K562 (cell line): ENCODE measurements around the gene CAMKV. TPM values are rescaled to one million over a fixed set of nuclear protein-coding genes. Genes with fewer than 3 reads are reported as not detected.

Source experiments
- ARID4B ChIP-seq: sonication (generic); formaldehyde crosslinking; IDR thresholded peaks from 2 replicates; pipeline ENCODE4 v1.8.0; 2022; ENCODE audit warnings: mild to moderate bottlenecking, missing genetic modification reagents
- CBX2 ChIP-seq: fragments of 200-600 bp; sonication (generic); IDR thresholded peaks from one replicate; pipeline ENCODE4 v1.6.1; 2012; ENCODE audit warnings: mild to moderate bottlenecking, low read length, inconsistent platforms; ENCODE audit not compliant: insufficient read depth, poor library complexity, severe bottlenecking
- EP300 ChIP-seq: IDR thresholded peaks from 2 replicates; pipeline ENCODE4 v1.6.1; 2012; ENCODE audit warnings: low read length, improper control_type of control experiment
- EWSR1 ChIP-seq: fragments of 450-650 bp; IDR thresholded peaks from 2 replicates; pipeline ENCODE4 v1.6.1; 2018; ENCODE audit warnings: borderline replicate concordance, mild to moderate bottlenecking, low read depth, moderate library complexity; ENCODE audit not compliant: partially characterized antibody
- GTF2E2 ChIP-seq: fragments of 200-800 bp; sonication (Bioruptor generic); IDR thresholded peaks from 2 replicates; pipeline ENCODE4 v1.6.1; 2016; ENCODE audit warnings: missing genetic modification characterization, missing compliant biosample characterization
- HDAC6 ChIP-seq: IDR thresholded peaks from 2 replicates; pipeline ENCODE4 v1.6.1; 2012; ENCODE audit warnings: low read depth, mild to moderate bottlenecking, control low read depth, inconsistent platforms, low read length, moderate library complexity
- HMG20B ChIP-seq: fragments of 250-450 bp; sonication (Bioruptor Pico); IDR thresholded peaks from 2 replicates; pipeline ENCODE4 v1.5.0; 2021; ENCODE audit warnings: mild to moderate bottlenecking
- HNRNPLL ChIP-seq: fragments of 200-400 bp; formaldehyde crosslinking; IDR thresholded peaks from 2 replicates; pipeline ENCODE4 v1.6.1; 2017; ENCODE audit warnings: low read length, low read depth, mild to moderate bottlenecking; ENCODE audit not compliant: poor library complexity, severe bottlenecking
- IFI16 ChIP-seq: fragments of 250-450 bp; sonication (Bioruptor Pico); IDR thresholded peaks from 2 replicates; pipeline ENCODE4 v2.1.2; 2022; ENCODE audit warnings: mild to moderate bottlenecking, inconsistent platforms
- MYC ChIP-seq, 2 experiments: fragments of 250-450 bp in 1 of 2; sonication (Bioruptor Pico) in 1 of 2; IDR thresholded peaks; 2 replicates each; pipeline versions ENCODE4 v1.5.1 to v1.6.1; 2012 to 2021; ENCODE audit warnings: low read depth in 2 of 2, borderline replicate concordance in 1 of 2, improper control_type of control experiment in 1 of 2, low read length in 1 of 2, mild to moderate bottlenecking in 1 of 2, moderate library complexity in 1 of 2
- PHB ChIP-seq: fragments of 250-450 bp; sonication (Bioruptor Pico); IDR thresholded peaks from 2 replicates; pipeline ENCODE4 v1.5.0; 2021
- RBM34 ChIP-seq: fragments of 200-400 bp; formaldehyde crosslinking; IDR thresholded peaks from 2 replicates; pipeline ENCODE4 v1.6.1; 2018; ENCODE audit warnings: low read length, borderline replicate concordance; ENCODE audit not compliant: insufficient read depth
- SOX6 ChIP-seq: fragments of 450-650 bp; IDR thresholded peaks from 2 replicates; pipeline ENCODE4 v1.6.1; 2014; ENCODE audit warnings: mild to moderate bottlenecking
- STAT6 ChIP-seq: sonication (generic); formaldehyde crosslinking; IDR thresholded peaks from 2 replicates; pipeline ENCODE4 v1.8.1; 2023; ENCODE audit warnings: mild to moderate bottlenecking, missing genetic modification reagents
- TEAD1 ChIP-seq, 2 experiments: fragments of 450-650 bp in 1 of 2; sonication (generic) in 1 of 2; formaldehyde crosslinking; IDR thresholded peaks; 2 replicates each; pipeline versions ENCODE4 v1.4.0 to v1.8.0; 2020 to 2022; ENCODE audit warnings: mild to moderate bottlenecking in 2 of 2, missing genetic modification reagents in 1 of 2
- TRIM24 ChIP-seq, 2 experiments: fragments of 450-650 bp; IDR thresholded peaks; 2 replicates each; pipeline ENCODE4 v1.6.1; 2016
- USF1 ChIP-seq: sonication (generic); formaldehyde crosslinking; IDR thresholded peaks from 2 replicates; pipeline ENCODE4 v1.9.0; 2022; ENCODE audit warnings: mild to moderate bottlenecking, missing genetic modification reagents
- ZNF124 ChIP-seq: sonication (generic); formaldehyde crosslinking; IDR thresholded peaks from 2 replicates; pipeline ENCODE4 v1.8.1; 2022; ENCODE audit warnings: missing genetic modification reagents
- ZNF212 ChIP-seq: fragments of 450-650 bp; formaldehyde crosslinking; IDR thresholded peaks from 2 replicates; pipeline ENCODE4 v1.4.0; 2020; ENCODE audit warnings: mild to moderate bottlenecking
- ZNF347 ChIP-seq: fragments of 450-650 bp; formaldehyde crosslinking; IDR thresholded peaks from 2 replicates; pipeline ENCODE4 v1.4.0; 2020; ENCODE audit warnings: low read depth, mild to moderate bottlenecking, moderate library complexity
- polyA plus RNA-seq, 8 experiments: library from polyadenylated mRNA; depleted of rRNA in 4 of 8; stranded (reverse) in 5 of 8; unstranded in 3 of 8; fragments of >200 nt; fragmentation: Nextera tagmentation in 2 of 8; fragmentation: Illumina TruSeq in 1 of 8; extraction: Ambion mirVana in 2 of 8; extraction: Trizol in 1 of 8; gene quantifications; 2 replicates each; pipeline versions ENCODE4 v1.2.1 to v1.2.3, GENCODE V29; 2011 to 2014; ENCODE audit warnings: inconsistent platforms in 1 of 8, missing spikeins in 1 of 8
- total RNA-seq, 7 experiments: library from RNA; depleted of rRNA in 6 of 7; stranded (reverse); fragments of >200 nt in 6 of 7; fragmentation: Illumina TruSeq in 2 of 7; extraction: Trizol in 2 of 7; gene quantifications; 2 replicates each; pipeline versions ENCODE4 v1.2.1 to v1.2.3, GENCODE V29; 2011 to 2021; ENCODE audit warnings: low replicate concordance in 1 of 7

CAMKV gene
- total and polyA plus RNA-seq, 9 of the 15 experiments (the other 6 are each of a cell fraction or from before 2014, with no cell fraction given): 0.08 to 2.7 (median 0.79) TPM

GRCh38 chr3:49903451-49904424, 34.0 kb upstream of the CAMKV start, which contains the start of gene MST1R (continued):
- TF ChIP-seq USF1 (CRISPR knock-in tag) (no peak), ZNF124 (CRISPR knock-in tag) (no peak), TRIM24 (IDR thresholded peaks at IDR 0.05) (no peak), GTF2E2 (tag) (no peak), ZNF212 (CRISPR knock-in tag) (no peak), MYC (IDR thresholded peaks at IDR 0.05; ENCODE audit: low read depth, low read length) (peak; percentile 37), MYC (CRISPR knock-in tag; IDR thresholded peaks at IDR 0.05; ENCODE audit: borderline replicate concordance, low read depth) (no peak), IFI16 (CRISPR knock-in tag) (no peak), HDAC6 (no peak), HNRNPLL (peak; percentile 30), CBX2 (no peak), RBM34 (no peak), SOX6 (no peak), EP300 (no peak), TEAD1 (CRISPR knock-in tag; IDR thresholded peaks at IDR 0.05) (peak in 1 of 2 experiments; percentile 63; a peak in 1 of 4 replicates), PHB (CRISPR knock-in tag) (no peak), ARID4B (CRISPR knock-in tag) (peak; percentile 44; the same call in 1 of the 2 replicates), ZNF347 (CRISPR knock-in tag) (no peak), EWSR1 (no peak), HMG20B (CRISPR knock-in tag) (no peak), STAT6 (CRISPR knock-in tag) (no peak)
